RWPE1 (cell line): ENCODE results near the gene PHLDA1.
A peak's percentile ranks its signal among the peaks of the same experiment; 100 is the strongest.
"Not testable (repeated sequence)": the region's sequence is repeated elsewhere in the genome, so short reads cannot be mapped to it uniquely, and the experiment has no call there.

Experiments used
- CTCF ChIA-PET: fragments of 350-600 bp; sonication (Branson Sonifier 250); formaldehyde crosslinking; extraction: SDS; loops from one replicate; lab custom pipeline; 2021; lab: Yijun Ruan, JAX
- POLR2A ChIA-PET: fragments of 400-600 bp; formaldehyde crosslinking; extraction: SDS; loops from one replicate; lab custom pipeline; 2020; ENCODE audit warnings: antibody characterized with exemption; ENCODE audit not compliant: low non-redundant PET; lab: Yijun Ruan, JAX
- DNase-seq: peaks from one replicate; pipeline ENCODE4 v3.0.0; 2012; ENCODE audit warnings: low spot score
- H3K27ac ChIP-seq: fragments of 450-650 bp; 2 replicates; pipeline ENCODE4 v1.5.1; 2017
- CTCF ChIP-seq: fragments of 450-650 bp; conservative IDR thresholded peaks from 2 replicates; pipeline ENCODE4 v1.5.1; 2017; ENCODE audit warnings: low read depth, mild to moderate bottlenecking

Gene PHLDA1

GRCh38 chr12:75997658-75998057, 33.9 kb downstream of the PHLDA1 start:
- peak overlapping the region; percentile 31; the same call in 1 of the 2 replicates for H3K27ac ChIP-seq
- ChIA-PET CTCF (interaction anchor here (0.5 to 0.8 kb wide), 2 partner anchors 87 to 247 kb away, joined by 3 to 5 read pairs; no protein-coding TSS in a partner anchor), POLR2A (no interaction called here)
- TF ChIP-seq CTCF = no peak
- no peak for DNase-seq

- no peak for DNase-seq
- CTCF ChIA-PET = interaction anchor here (0.5 kb wide), 1 partner anchor 87 kb away, joined by 5 read pairs; no protein-coding TSS in a partner anchor
- no peak overlapping the region for H3K27ac ChIP-seq
- no peak for TF ChIP-seq CTCF
- POLR2A ChIA-PET = no interaction called here
Measured at GRCh38 chr12:75996861-75997447, 34.6 kb downstream of the PHLDA1 start.

- POLR2A ChIA-PET = no interaction called here
- no peak for TF ChIP-seq CTCF
- no peak for DNase-seq
- H3K27ac ChIP-seq = no peak overlapping the region
- CTCF ChIA-PET = interaction anchor here (0.8 kb wide), 1 partner anchor 364 kb away, joined by 3 read pairs; no protein-coding TSS in a partner anchor
Measured at GRCh38 chr12:75995691-75996090, 35.9 kb downstream of the PHLDA1 start.

GRCh38 chr12:75994069-75994740, 37.4 kb downstream of the PHLDA1 start:
- TF ChIP-seq CTCF = no peak
- H3K27ac ChIP-seq = no peak overlapping the region
- POLR2A ChIA-PET = no interaction called here
- no peak for DNase-seq
- CTCF ChIA-PET = no interaction called here

GRCh38 chr12:75991753-75992152, 39.8 kb downstream of the PHLDA1 start:
- TF ChIP-seq CTCF = no peak
- H3K27ac ChIP-seq = no peak overlapping the region
- ChIA-PET CTCF (interaction anchor here (0.6 kb wide), 2 partner anchors 21 to 564 kb away, joined by 3 to 5 read pairs; no protein-coding TSS in a partner anchor), POLR2A (no interaction called here)
- no peak for DNase-seq

- no peak overlapping the region for H3K27ac ChIP-seq
- DNase-seq = no peak
- no peak for TF ChIP-seq CTCF
- CTCF ChIA-PET = interaction anchor here (0.6 to 1.2 kb wide), 2 partner anchors 12 to 44 kb away, joined by 3 to 4 read pairs; no protein-coding TSS in a partner anchor
- POLR2A ChIA-PET = no interaction called here
Measured at GRCh38 chr12:75990189-75990912, 41.2 kb downstream of the PHLDA1 start.

GRCh38 chr12:75987709-75988108, 43.9 kb downstream of the PHLDA1 start:
- CTCF ChIA-PET, H3K27ac ChIP-seq, DNase-seq, POLR2A ChIA-PET: not testable (repeated sequence)
